Measurements from ENCODE around the gene SERPINB7. TPM values are rescaled to one million over a fixed set of nuclear protein-coding genes. Genes with fewer than 3 reads are reported as not detected.

The SERPINB7 gene
- total RNA-seq, 3 donors from 2014 or later = not detected

GRCh38 chr18:63824220-63824525 is 49.0 kb downstream of the SERPINB7 start:
- Histone ChIP-seq H3K4me1 (ENCODE audit: low read depth) (no peaks in the 10 kb centered on the region), H3K9me3 (no peaks in the 10 kb centered on the region), H3K36me3 (ENCODE audit: low read depth) (no peaks in the 10 kb centered on the region), H3K4me3 (no peak overlapping the region)
- TF ChIP-seq, protein P1, sequence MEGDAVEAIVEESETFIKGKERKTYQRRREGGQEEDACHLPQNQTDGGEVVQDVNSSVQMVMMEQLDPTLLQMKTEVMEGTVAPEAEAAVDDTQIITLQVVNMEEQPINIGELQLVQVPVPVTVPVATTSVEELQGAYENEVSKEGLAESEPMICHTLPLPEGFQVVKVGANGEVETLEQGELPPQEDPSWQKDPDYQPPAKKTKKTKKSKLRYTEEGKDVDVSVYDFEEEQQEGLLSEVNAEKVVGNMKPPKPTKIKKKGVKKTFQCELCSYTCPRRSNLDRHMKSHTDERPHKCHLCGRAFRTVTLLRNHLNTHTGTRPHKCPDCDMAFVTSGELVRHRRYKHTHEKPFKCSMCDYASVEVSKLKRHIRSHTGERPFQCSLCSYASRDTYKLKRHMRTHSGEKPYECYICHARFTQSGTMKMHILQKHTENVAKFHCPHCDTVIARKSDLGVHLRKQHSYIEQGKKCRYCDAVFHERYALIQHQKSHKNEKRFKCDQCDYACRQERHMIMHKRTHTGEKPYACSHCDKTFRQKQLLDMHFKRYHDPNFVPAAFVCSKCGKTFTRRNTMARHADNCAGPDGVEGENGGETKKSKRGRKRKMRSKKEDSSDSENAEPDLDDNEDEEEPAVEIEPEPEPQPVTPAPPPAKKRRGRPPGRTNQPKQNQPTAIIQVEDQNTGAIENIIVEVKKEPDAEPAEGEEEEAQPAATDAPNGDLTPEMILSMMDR (IDR thresholded peaks at IDR 0.05) = no peak
- DNase-seq (no peak), ATAC-seq (no peak)
- intact Hi-C loops (cut with DNase I, micrococcal nuclease) = no loop called here

DNA sequence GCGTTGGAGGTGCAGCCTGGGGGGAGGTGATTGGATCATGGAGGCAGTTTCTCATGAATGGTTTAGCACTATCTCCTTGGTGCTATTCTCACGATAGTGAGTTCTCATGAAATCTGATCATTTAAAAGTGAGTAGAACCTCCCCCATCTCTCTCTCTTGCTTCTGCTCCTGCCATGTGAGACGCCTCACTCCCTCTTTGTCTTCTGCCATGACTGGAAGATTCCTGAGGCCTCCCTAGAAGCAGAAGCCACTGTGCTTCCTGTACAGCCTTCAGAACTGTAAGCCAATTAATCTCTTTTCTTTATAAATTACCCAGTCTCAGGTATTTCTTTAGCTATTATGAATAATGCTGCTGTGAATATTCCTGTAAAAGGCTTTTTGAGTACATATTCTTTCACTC is 52.9 kb downstream of the SERPINB7 start:
- Histone ChIP-seq H3K36me3 (ENCODE audit: low read depth) (no peaks in the 10 kb centered on the region), H3K4me3 (no peak overlapping the region), H3K4me1 (ENCODE audit: low read depth) (no peaks in the 10 kb centered on the region), H3K9me3 (no peaks in the 10 kb centered on the region)
- intact Hi-C loops (cut with DNase I, micrococcal nuclease) = no loop called here
- ATAC-seq = no peak
- TF ChIP-seq, protein P1 (IDR thresholded peaks at IDR 0.05) = no peak
- no peak for DNase-seq

DNA sequence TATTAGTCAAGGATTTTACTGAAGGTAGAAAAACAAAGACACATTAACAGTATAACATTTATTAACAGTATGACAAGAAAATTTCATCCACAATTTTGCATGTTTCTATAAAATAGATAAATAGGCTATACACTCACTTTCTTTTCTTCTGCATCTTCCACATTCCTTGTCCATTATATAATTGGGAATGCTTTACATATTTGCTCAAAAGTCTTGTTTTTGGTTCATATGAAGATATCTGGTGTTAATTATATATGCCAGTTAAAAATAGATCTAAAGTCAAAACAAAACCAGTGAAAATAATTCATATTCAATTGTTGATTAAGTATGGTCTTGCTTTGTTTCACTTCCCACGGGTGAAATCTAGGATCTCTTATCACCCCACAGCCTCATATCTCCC is 53.4 kb downstream of the SERPINB7 start:
- Histone ChIP-seq H3K4me3 (no peak overlapping the region), H3K36me3 (ENCODE audit: low read depth) (no peaks in the 10 kb centered on the region), H3K9me3 (no peaks in the 10 kb centered on the region), H3K4me1 (ENCODE audit: low read depth) (no peaks in the 10 kb centered on the region)
- intact Hi-C loops (cut with DNase I, micrococcal nuclease) = no loop called here
- no peak for DNase-seq
- ATAC-seq = no peak
- TF ChIP-seq, protein P1 (IDR thresholded peaks at IDR 0.05) = no peak

DNA sequence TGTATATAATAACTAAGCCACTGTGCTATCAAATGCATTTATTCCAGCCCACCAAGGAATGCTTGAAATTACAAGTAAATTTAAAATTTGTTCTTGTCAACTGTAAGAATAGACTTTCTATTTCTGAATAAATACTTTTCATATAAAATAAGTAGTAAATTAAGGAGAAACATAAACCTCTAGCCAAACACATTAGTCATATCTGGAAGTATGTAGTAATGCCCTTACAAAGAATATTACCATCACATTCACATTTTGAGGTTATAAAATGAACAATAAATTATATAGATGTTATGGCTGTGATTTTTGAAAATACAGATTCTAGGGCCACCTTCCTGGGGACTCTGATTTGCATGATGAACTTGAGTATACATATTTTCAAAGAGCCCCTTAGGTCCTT is 54.7 kb downstream of the SERPINB7 start:
- DNase-seq (no peak), ATAC-seq (no peak)
- Histone ChIP-seq H3K4me1 (ENCODE audit: low read depth) (no peaks in the 10 kb centered on the region), H3K9me3 (no peaks in the 10 kb centered on the region), H3K4me3 (no peak overlapping the region), H3K36me3 (ENCODE audit: low read depth) (no peaks in the 10 kb centered on the region)
- TF ChIP-seq, protein P1 (IDR thresholded peaks at IDR 0.05) = no peak
- intact Hi-C loops (cut with DNase I, micrococcal nuclease) = no loop called here

DNA sequence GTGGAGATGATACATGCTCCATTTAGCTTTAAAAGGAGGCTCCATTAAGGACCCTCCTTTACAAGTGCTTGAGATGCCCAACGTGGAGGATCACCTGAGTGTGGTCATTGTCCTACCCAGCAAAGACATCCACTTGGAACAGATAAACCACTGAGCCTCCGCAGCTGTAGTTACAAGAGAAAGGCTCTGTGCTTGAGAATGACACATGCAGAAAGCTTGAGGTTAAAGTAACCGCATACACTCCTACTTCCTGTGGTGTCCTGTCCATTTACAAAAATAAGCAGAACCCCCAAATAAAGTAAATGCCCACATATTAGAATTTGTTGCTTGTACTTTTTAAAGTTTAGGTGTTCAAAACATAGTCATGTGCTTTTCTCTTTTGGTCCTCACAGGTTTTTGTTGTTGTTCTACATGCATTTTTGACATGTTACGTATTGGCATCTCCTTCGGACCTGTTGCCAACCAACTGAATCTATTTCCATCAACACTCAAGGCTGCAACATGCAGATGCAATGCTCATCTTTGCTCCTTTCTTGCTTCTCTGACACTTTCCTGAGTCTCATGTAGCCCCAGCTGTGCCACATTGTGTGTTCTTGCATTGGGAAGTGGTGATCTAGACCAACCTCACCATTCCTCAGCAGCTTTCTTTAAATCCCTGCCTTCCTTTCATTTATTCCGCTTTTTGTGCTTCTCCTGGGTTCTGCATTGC is 56.0 kb downstream of the SERPINB7 start:
- ATAC-seq = peak; percentile 15
- TF ChIP-seq, protein P1 (IDR thresholded peaks at IDR 0.05) = no peak
- no peaks in the 10 kb centered on the region for H3K4me1 ChIP-seq (ENCODE audit: low read depth)
- H3K9me3 ChIP-seq = no peaks in the 10 kb centered on the region
- H3K4me3 ChIP-seq = no peak overlapping the region
- intact Hi-C loops (cut with DNase I, micrococcal nuclease) = no loop called here
- DNase-seq = no peak
- H3K36me3 ChIP-seq (ENCODE audit: low read depth) = no peaks in the 10 kb centered on the region

DNA sequence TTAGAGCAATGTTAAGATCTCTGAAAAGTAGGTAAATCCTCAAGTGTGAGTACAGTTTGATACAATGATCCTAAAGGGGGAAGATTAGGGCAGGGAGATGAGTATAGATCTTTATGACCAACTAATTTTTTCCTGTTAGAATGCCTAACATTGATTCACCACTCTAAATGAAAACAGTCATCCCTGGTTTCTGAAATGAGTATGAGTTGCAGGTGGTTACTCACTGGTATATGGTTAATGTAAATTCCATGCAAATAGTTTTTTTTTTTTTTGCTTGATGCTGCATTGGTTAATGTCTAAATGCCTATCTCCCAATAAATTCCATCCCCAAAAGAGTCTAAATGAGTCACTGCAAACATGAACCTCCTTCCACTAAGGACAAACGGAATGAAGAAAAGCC is 57.3 kb downstream of the SERPINB7 start:
- ATAC-seq (no peak), DNase-seq (no peak)
- intact Hi-C loops (cut with DNase I, micrococcal nuclease) = no loop called here
- H3K36me3 ChIP-seq (ENCODE audit: low read depth) = no peaks in the 10 kb centered on the region
- TF ChIP-seq, protein P1 (IDR thresholded peaks at IDR 0.05) = no peak
- no peaks in the 10 kb centered on the region for H3K9me3 ChIP-seq
- no peaks in the 10 kb centered on the region for H3K4me1 ChIP-seq (ENCODE audit: low read depth)
- no peak overlapping the region for H3K4me3 ChIP-seq

All from mucosa of descending colon (tissue), 3 donors.